ENCODE results near the gene GNAT1.

GNAT1 gene

GRCh38 chr3:50229490-50229889, 38.1 kb downstream of the GNAT1 start:
- no peak for ATAC-seq
- TF ChIP-seq PATZ1 (CRISPR knock-in tag; IDR thresholded peaks at IDR 0.05; ENCODE audit: borderline replicate concordance): no peak
- TF ChIP-seq CREB5 (CRISPR knock-in tag; IDR thresholded peaks at IDR 0.05; ENCODE audit: low read depth): no peak
- no peak for TF ChIP-seq ISL1 (CRISPR knock-in tag; IDR thresholded peaks at IDR 0.05)
- TF ChIP-seq ZFP30 (CRISPR knock-in tag; IDR thresholded peaks at IDR 0.05): no peak
- TF ChIP-seq OSR1 (CRISPR knock-in tag; IDR thresholded peaks at IDR 0.05): no peak
- TF ChIP-seq ARNTL (CRISPR knock-in tag; IDR thresholded peaks at IDR 0.05; ENCODE audit: borderline replicate concordance, low read depth): no peak
- no peak for TF ChIP-seq CSDC2 (CRISPR knock-in tag; IDR thresholded peaks at IDR 0.05)
- TF ChIP-seq SNAI2 (CRISPR knock-in tag; IDR thresholded peaks at IDR 0.05): no peak
- no peak for TF ChIP-seq ZC3H10 (CRISPR knock-in tag; IDR thresholded peaks at IDR 0.05)
- TF ChIP-seq TSHZ2 (CRISPR knock-in tag; IDR thresholded peaks at IDR 0.05): no peak
- TF ChIP-seq ZNF565 (CRISPR knock-in tag; conservative IDR thresholded peaks at IDR 0.05; ENCODE audit: low read depth): no peak
- TF ChIP-seq ZNF8 (CRISPR knock-in tag; IDR thresholded peaks at IDR 0.05): no peak
- no peak for TF ChIP-seq CSRNP3 (CRISPR knock-in tag; IDR thresholded peaks at IDR 0.05)
- no peak for TF ChIP-seq BACH2 (CRISPR knock-in tag; IDR thresholded peaks at IDR 0.05; ENCODE audit: borderline replicate concordance)
- TF ChIP-seq ZFP3 (CRISPR knock-in tag; IDR thresholded peaks at IDR 0.05): no peak
- TF ChIP-seq PPARA (CRISPR knock-in tag; IDR thresholded peaks at IDR 0.05; ENCODE audit: borderline replicate concordance): no peak
- no peak for TF ChIP-seq TOX (CRISPR knock-in tag; IDR thresholded peaks at IDR 0.05; ENCODE audit: borderline replicate concordance)

GRCh38 chr3:50230104-50230793, 38.8 kb downstream of the GNAT1 start:
- no peak for ATAC-seq
- TF ChIP-seq ZNF70 (CRISPR knock-in tag; IDR thresholded peaks at IDR 0.05): no peak
- TF ChIP-seq BACH2 (CRISPR knock-in tag; IDR thresholded peaks at IDR 0.05; ENCODE audit: borderline replicate concordance): no peak
- TF ChIP-seq RARB (CRISPR knock-in tag; IDR thresholded peaks at IDR 0.05): no peak
- no peak for TF ChIP-seq PATZ1 (CRISPR knock-in tag; IDR thresholded peaks at IDR 0.05; ENCODE audit: borderline replicate concordance)
- TF ChIP-seq ARNTL (CRISPR knock-in tag; IDR thresholded peaks at IDR 0.05; ENCODE audit: borderline replicate concordance, low read depth): no peak
- no peak for TF ChIP-seq CREB5 (CRISPR knock-in tag; IDR thresholded peaks at IDR 0.05; ENCODE audit: low read depth)
- TF ChIP-seq CSRNP3 (CRISPR knock-in tag; IDR thresholded peaks at IDR 0.05): no peak
- TF ChIP-seq TCF4 (CRISPR knock-in tag; IDR thresholded peaks at IDR 0.05; ENCODE audit: borderline replicate concordance): no peak
- TF ChIP-seq POU6F1 (CRISPR knock-in tag; IDR thresholded peaks at IDR 0.05; ENCODE audit: borderline replicate concordance, low read depth): no peak
- no peak for TF ChIP-seq CSDC2 (CRISPR knock-in tag; IDR thresholded peaks at IDR 0.05)
- no peak for TF ChIP-seq TSHZ2 (CRISPR knock-in tag; IDR thresholded peaks at IDR 0.05)
- no peak for TF ChIP-seq PPARA (CRISPR knock-in tag; IDR thresholded peaks at IDR 0.05; ENCODE audit: borderline replicate concordance)

All from SK-N-SH treated with all-trans-retinoic acid at 6 μM for 48 hours (cell line).